ENCODE data around the gene SIPA1. TPM values are rescaled to one million over a fixed set of nuclear protein-coding genes. Genes with fewer than 3 reads are reported as not detected.
"Not testable (repeated sequence)": the region's sequence is repeated elsewhere in the genome, so short reads cannot be mapped to it uniquely, and the experiment has no call there.

The SIPA1 gene
- total RNA-seq, 1 experiment from 2014 or later: 30.0 TPM

GRCh38 chr11:65680192-65680743, 42.4 kb downstream of the SIPA1 start:
- intact Hi-C loops (cut with micrococcal nuclease; ENCODE audit: unreplicated experiment): no loop called here
- H3K4me3 ChIP-seq (ENCODE audit: low read depth, low read length, poor library complexity, severe bottlenecking): no peak overlapping the region
- no peak overlapping the region for H3K27ac ChIP-seq (ENCODE audit: low read depth, low read length, poor library complexity, severe bottlenecking)
- H3K9me3 ChIP-seq (ENCODE audit: low read depth, low read length, poor library complexity, severe bottlenecking): no peaks in the 10 kb centered on the region
- no peaks in the 10 kb centered on the region for H3K36me3 ChIP-seq (ENCODE audit: insufficient read depth, low read length, poor library complexity, severe bottlenecking)
- DNase-seq (ENCODE audit: low spot score): no peak
- H3K27me3 ChIP-seq (replicated peaks; ENCODE audit: insufficient read depth, low read depth, low read length, poor library complexity): peaks cover 8% of the 10 kb centered on the region
- CTCF ChIA-PET: no interaction called here
- POLR2A ChIA-PET (ENCODE audit: low non-redundant PET): interaction anchor here (0.6 kb wide), 1 partner anchor 96 kb away, joined by 3 read pairs; no protein-coding TSS in a partner anchor
- no peaks in the 10 kb centered on the region for H3K4me1 ChIP-seq (ENCODE audit: insufficient read depth, low read length, poor library complexity, severe bottlenecking)
- TF ChIP-seq CTCF (conservative IDR thresholded peaks at IDR 0.05; ENCODE audit: low read depth, low read length) (no peak), EZH2 (IDR thresholded peaks at IDR 0.05; ENCODE audit: borderline replicate concordance, low read depth, low read length, poor library complexity, severe bottlenecking) (no peak)
- no TSS peak for BruUV-seq (replicated peaks)

- POLR2A ChIA-PET (ENCODE audit: low non-redundant PET); BruUV-seq (replicated peaks): not testable (repeated sequence)
These were observed 45.6 kb downstream of the SIPA1 start for GRCh38 chr11:65683480-65683879.

GRCh38 chr11:65685981-65686380, 48.1 kb downstream of the SIPA1 start:
- peaks cover 8% of the 10 kb centered on the region for H3K27me3 ChIP-seq (replicated peaks; ENCODE audit: insufficient read depth, low read depth, low read length, poor library complexity)
- intact Hi-C loops (cut with micrococcal nuclease; ENCODE audit: unreplicated experiment): no loop called here
- POLR2A ChIA-PET (ENCODE audit: low non-redundant PET): no interaction called here
- no peaks in the 10 kb centered on the region for H3K9me3 ChIP-seq (ENCODE audit: low read depth, low read length, poor library complexity, severe bottlenecking)
- no peak overlapping the region for H3K4me3 ChIP-seq (ENCODE audit: low read depth, low read length, poor library complexity, severe bottlenecking)
- DNase-seq (ENCODE audit: low spot score): no peak
- TF ChIP-seq CTCF (conservative IDR thresholded peaks at IDR 0.05; ENCODE audit: low read depth, low read length) (no peak), EZH2 (IDR thresholded peaks at IDR 0.05; ENCODE audit: borderline replicate concordance, low read depth, low read length, poor library complexity, severe bottlenecking) (no peak)
- no peaks in the 10 kb centered on the region for H3K36me3 ChIP-seq (ENCODE audit: insufficient read depth, low read length, poor library complexity, severe bottlenecking)
- no peaks in the 10 kb centered on the region for H3K4me1 ChIP-seq (ENCODE audit: insufficient read depth, low read length, poor library complexity, severe bottlenecking)
- BruUV-seq (replicated peaks): no TSS peak
- CTCF ChIA-PET: no interaction called here
- H3K27ac ChIP-seq (ENCODE audit: low read depth, low read length, poor library complexity, severe bottlenecking): no peak overlapping the region

More at GRCh38 chr11:65683480-65683879, 45.6 kb downstream of the SIPA1 start:
- intact Hi-C loops (cut with micrococcal nuclease; ENCODE audit: unreplicated experiment); H3K9me3 ChIP-seq (ENCODE audit: low read depth, low read length, poor library complexity, severe bottlenecking); H3K4me1 ChIP-seq (ENCODE audit: insufficient read depth, low read length, poor library complexity, severe bottlenecking); H3K27me3 ChIP-seq (replicated peaks; ENCODE audit: insufficient read depth, low read depth, low read length, poor library complexity); CTCF ChIA-PET; H3K4me3 ChIP-seq (ENCODE audit: low read depth, low read length, poor library complexity, severe bottlenecking); DNase-seq (ENCODE audit: low spot score); H3K36me3 ChIP-seq (ENCODE audit: insufficient read depth, low read length, poor library complexity, severe bottlenecking); H3K27ac ChIP-seq (ENCODE audit: low read depth, low read length, poor library complexity, severe bottlenecking): not testable (repeated sequence)

- POLR2A ChIA-PET (ENCODE audit: low non-redundant PET): interaction anchor here (0.7 kb wide), 1 partner anchor 9 kb away, joined by 7 read pairs; no protein-coding TSS in a partner anchor
- H3K9me3 ChIP-seq (ENCODE audit: low read depth, low read length, poor library complexity, severe bottlenecking); H3K4me1 ChIP-seq (ENCODE audit: insufficient read depth, low read length, poor library complexity, severe bottlenecking); BruUV-seq (replicated peaks); H3K36me3 ChIP-seq (ENCODE audit: insufficient read depth, low read length, poor library complexity, severe bottlenecking); H3K4me3 ChIP-seq (ENCODE audit: low read depth, low read length, poor library complexity, severe bottlenecking); H3K27ac ChIP-seq (ENCODE audit: low read depth, low read length, poor library complexity, severe bottlenecking); intact Hi-C loops (cut with micrococcal nuclease; ENCODE audit: unreplicated experiment); H3K27me3 ChIP-seq (replicated peaks; ENCODE audit: insufficient read depth, low read depth, low read length, poor library complexity); DNase-seq (ENCODE audit: low spot score): not testable (repeated sequence)
- CTCF ChIA-PET: interaction anchor here (0.7 kb wide), 1 partner anchor 33 kb away, joined by 3 read pairs; no protein-coding TSS in a partner anchor
These were observed 53.9 kb downstream of the SIPA1 start for GRCh38 chr11:65691847-65692246.
